K562 (cell line): ENCODE results near the gene TLCD4. TPM values are rescaled to one million over a fixed set of nuclear protein-coding genes. Genes with fewer than 3 reads are reported as not detected.
A peak's percentile ranks its signal among the peaks of the same experiment; 100 is the strongest.

Source experiments
- BCOR ChIP-seq: fragments of 450-650 bp; IDR thresholded peaks from 2 replicates; pipeline ENCODE4 v1.6.1; 2016
- BRD9 ChIP-seq: fragments of 450-650 bp; IDR thresholded peaks from 2 replicates; pipeline ENCODE4 v1.6.1; 2018; ENCODE audit warnings: low read depth; ENCODE audit not compliant: partially characterized antibody
- EGR1 ChIP-seq: fragments of 450-650 bp; conservative IDR thresholded peaks from 2 replicates; pipeline ENCODE4 v1.6.1; 2017; ENCODE audit warnings: mild to moderate bottlenecking
- FOXO4 ChIP-seq: fragments of 450-650 bp; formaldehyde crosslinking; IDR thresholded peaks from 2 replicates; pipeline ENCODE4 v1.4.0; 2020; ENCODE audit warnings: mild to moderate bottlenecking, moderate library complexity
- HNRNPUL1 ChIP-seq: fragments of 200-400 bp; formaldehyde crosslinking; IDR thresholded peaks from 2 replicates; pipeline ENCODE4 v1.6.1; 2017; ENCODE audit warnings: low read length
- MYBL2 ChIP-seq, 2 experiments: fragments of 450-650 bp in 1 of 2; sonication (generic) in 1 of 2; formaldehyde crosslinking in 1 of 2; IDR thresholded peaks; 2 replicates each; pipeline versions ENCODE4 v1.6.1 to v1.8.1; 2017 to 2022; ENCODE audit warnings: borderline replicate concordance in 1 of 2, inconsistent platforms in 1 of 2, low read depth in 1 of 2, mild to moderate bottlenecking in 1 of 2, missing genetic modification reagents in 1 of 2, moderate library complexity in 1 of 2
- NFE2 ChIP-seq: IDR thresholded peaks from 2 replicates; pipeline ENCODE4 v1.6.1; 2014; ENCODE audit warnings: antibody characterized with exemption, low read depth
- NR0B1 ChIP-seq: fragments of 450-650 bp; IDR thresholded peaks from one replicate; pipeline ENCODE4 v1.6.1; 2018; ENCODE audit warnings: mild to moderate bottlenecking, moderate library complexity; ENCODE audit not compliant: partially characterized antibody
- NR1H2 ChIP-seq: sonication (generic); formaldehyde crosslinking; IDR thresholded peaks from 2 replicates; pipeline ENCODE4 v1.4.0; 2020; ENCODE audit warnings: mild to moderate bottlenecking, missing genetic modification reagents
- POU5F1 ChIP-seq: fragments of 150-350 bp; IDR thresholded peaks from 2 replicates; pipeline ENCODE4 v1.6.1; 2014; ENCODE audit warnings: borderline replicate concordance, low read length, low read depth, mild to moderate bottlenecking; ENCODE audit not compliant: partially characterized antibody
- PRMT5 ChIP-seq: sonication (generic); formaldehyde crosslinking; IDR thresholded peaks from 2 replicates; pipeline ENCODE4 v1.5.0; 2020; ENCODE audit warnings: missing genetic modification reagents
- RAD51 ChIP-seq: fragments of 450-650 bp; IDR thresholded peaks from 2 replicates; pipeline ENCODE4 v1.7.1; 2016; ENCODE audit warnings: low read depth, mild to moderate bottlenecking, borderline replicate concordance
- RBM39 ChIP-seq: fragments of 200-400 bp; formaldehyde crosslinking; optimal IDR thresholded peaks from 2 replicates; pipeline ENCODE3; 2018; ENCODE audit warnings: low read depth, low read length
- RHOXF2B ChIP-seq: fragments of 250-450 bp; sonication (Bioruptor Pico); conservative IDR thresholded peaks from 2 replicates; pipeline ENCODE4 v1.5.1; 2021
- RREB1 ChIP-seq: fragments of 250-450 bp; sonication (Bioruptor Pico); IDR thresholded peaks from 2 replicates; pipeline ENCODE4 v1.4.0; 2020
- RUNX1 ChIP-seq: sonication (generic); IDR thresholded peaks from 2 replicates; pipeline ENCODE4 v1.6.1; 2016; ENCODE audit warnings: antibody characterized with exemption, low read depth
- TAF1 ChIP-seq: IDR thresholded peaks from 2 replicates; pipeline ENCODE4 v1.6.1; 2011; ENCODE audit warnings: mild to moderate bottlenecking, low read length, moderate library complexity; ENCODE audit not compliant: insufficient read depth, control insufficient read depth, severe bottlenecking; ENCODE audit errors: extremely low read depth
- ZNF384 ChIP-seq: IDR thresholded peaks from 2 replicates; pipeline ENCODE4 v1.6.1; 2012; ENCODE audit warnings: low read depth, low read length, improper control_type of control experiment
- ZNF431 ChIP-seq: sonication (generic); formaldehyde crosslinking; IDR thresholded peaks from 2 replicates; pipeline ENCODE4 v1.8.0; 2022; ENCODE audit warnings: mild to moderate bottlenecking, missing genetic modification reagents
- ZNF696 ChIP-seq: fragments of 250-450 bp; sonication (Bioruptor Pico); conservative IDR thresholded peaks from 2 replicates; pipeline ENCODE4 v1.4.0; 2020; ENCODE audit warnings: mild to moderate bottlenecking, moderate library complexity
- ZNF778 ChIP-seq: fragments of 450-650 bp; formaldehyde crosslinking; IDR thresholded peaks from 2 replicates; pipeline ENCODE4 v1.4.0; 2020; ENCODE audit warnings: mild to moderate bottlenecking, moderate library complexity
- ZNF79 ChIP-seq: fragments of 250-450 bp; sonication (Bioruptor Pico); IDR thresholded peaks from 2 replicates; pipeline ENCODE4 v1.4.0; 2020; ENCODE audit warnings: low read depth, mild to moderate bottlenecking, moderate library complexity
- polyA plus RNA-seq, 8 experiments: library from polyadenylated mRNA; depleted of rRNA in 4 of 8; stranded (reverse) in 5 of 8; unstranded in 3 of 8; fragments of >200 nt; fragmentation: Nextera tagmentation in 2 of 8; fragmentation: Illumina TruSeq in 1 of 8; extraction: Ambion mirVana in 2 of 8; extraction: Trizol in 1 of 8; gene quantifications; 2 replicates each; pipeline versions ENCODE4 v1.2.1 to v1.2.3, GENCODE V29; 2011 to 2014; ENCODE audit warnings: inconsistent platforms in 1 of 8, missing spikeins in 1 of 8
- total RNA-seq, 7 experiments: library from RNA; depleted of rRNA in 6 of 7; stranded (reverse); fragments of >200 nt in 6 of 7; fragmentation: Illumina TruSeq in 2 of 7; extraction: Trizol in 2 of 7; gene quantifications; 2 replicates each; pipeline versions ENCODE4 v1.2.1 to v1.2.3, GENCODE V29; 2011 to 2021; ENCODE audit warnings: low replicate concordance in 1 of 7

TLCD4 gene
- total and polyA plus RNA-seq, 9 of the 15 experiments (the other 6 are each of a cell fraction or from before 2014, with no cell fraction given) = 3.5 to 19.8 (median 7.6) TPM

GRCh38 chr1:95085376-95085775, 31.8 kb upstream of the TLCD4 start (continued):
- TF ChIP-seq RAD51 (0 out of 2 replicates have a peak, but pooled peaks have one; percentile 14), BCOR (no peak), FOXO4 (no peak), ZNF431 (CRISPR knock-in tag) (no peak), POU5F1 (no peak), EGR1 (no peak), TAF1 (peak; percentile 25), NFE2 (no peak), RHOXF2B (CRISPR knock-in tag) (no peak), ZNF79 (CRISPR knock-in tag) (no peak), ZNF696 (no peak), NR0B1 (no peak), NR1H2 (CRISPR knock-in tag) (no peak), RBM39 (no peak), ZNF384 (no peak), MYBL2 (IDR thresholded peaks at IDR 0.05; ENCODE audit: low read depth) (no peak), MYBL2 (CRISPR knock-in tag; IDR thresholded peaks at IDR 0.05; ENCODE audit: borderline replicate concordance) (no peak), ZNF778 (CRISPR knock-in tag) (no peak), RUNX1 (no peak), RREB1 (CRISPR knock-in tag) (no peak), BRD9 (no peak), HNRNPUL1 (no peak), PRMT5 (CRISPR knock-in tag) (no peak)
